ENCODE data around the gene NRP1.

DNA sequence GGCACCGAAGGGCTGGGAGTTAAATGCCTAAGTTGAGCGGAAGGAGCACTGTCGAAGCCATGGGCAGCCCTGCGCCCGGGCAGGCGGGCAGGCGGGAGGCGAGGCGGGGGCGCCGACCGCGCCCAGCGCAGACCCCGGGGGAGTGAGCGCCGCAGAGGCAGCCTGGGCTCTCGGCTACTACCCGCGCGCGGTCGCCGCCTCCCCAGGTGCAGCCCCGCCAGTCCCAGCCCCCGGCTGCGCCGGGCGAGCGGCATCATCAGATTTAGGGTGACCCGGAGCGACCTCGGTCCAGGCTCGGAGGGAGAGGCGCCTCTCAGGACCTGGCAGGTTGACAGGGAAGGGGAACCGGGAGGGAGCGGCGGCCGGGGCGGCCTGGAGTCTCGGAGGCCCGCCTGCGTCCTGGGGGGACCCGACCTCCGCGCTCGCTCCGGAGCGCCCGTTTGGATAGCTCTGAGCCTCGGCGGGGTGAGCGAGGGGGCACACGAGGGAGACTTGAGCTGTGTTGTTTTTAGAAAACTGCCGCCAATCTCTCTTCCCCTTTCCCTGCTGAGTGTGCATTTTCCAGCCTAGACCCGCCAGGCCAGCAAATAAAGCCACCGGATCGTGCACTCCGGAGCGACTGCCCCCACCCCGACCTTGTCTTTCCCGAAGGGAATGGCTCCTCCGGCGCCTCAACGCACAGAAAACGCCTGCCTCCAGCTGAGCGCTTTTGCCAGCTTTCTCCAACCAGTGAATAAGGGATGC is 2.3 kb upstream of the NRP1 start:
- TF ChIP-seq CTCF (IDR thresholded peaks at IDR 0.05) (no peak), POLR2A (IDR thresholded peaks at IDR 0.05) (no peak)

Measured in lower leg skin (tissue), 3 donors.